GM12878 (cell line): ENCODE data around the gene SRCIN1. TPM values are rescaled to one million over a fixed set of nuclear protein-coding genes. Genes with fewer than 3 reads are reported as not detected.

Experiments used
- ATF7 ChIP-seq: fragments of 450-650 bp; IDR thresholded peaks from 2 replicates; pipeline ENCODE4 v1.6.1; 2016; ENCODE audit warnings: low read depth, mild to moderate bottlenecking
- CREM ChIP-seq: IDR thresholded peaks from 2 replicates; pipeline ENCODE4 v1.6.1; 2014; ENCODE audit warnings: antibody characterized with exemption, low read depth
- HDGF ChIP-seq: fragments of 450-650 bp; IDR thresholded peaks from 2 replicates; pipeline ENCODE4 v1.6.1; 2016; ENCODE audit warnings: antibody characterized with exemption
- IKZF1 ChIP-seq: fragments of 450-650 bp; conservative IDR thresholded peaks from 2 replicates; pipeline ENCODE4 v1.6.1; 2017; ENCODE audit warnings: antibody characterized with exemption, mild to moderate bottlenecking
- IKZF2 ChIP-seq, 2 experiments: fragments of 450-650 bp; IDR thresholded peaks; 2 replicates each; pipeline ENCODE4 v1.6.1; 2017; ENCODE audit warnings: mild to moderate bottlenecking in 2 of 2, moderate library complexity in 2 of 2
- MYB ChIP-seq: fragments of 150-350 bp; IDR thresholded peaks from 2 replicates; pipeline ENCODE4 v1.6.1; 2014; ENCODE audit warnings: mild to moderate bottlenecking, low read depth, low read length, borderline replicate concordance
- MYC ChIP-seq: IDR thresholded peaks from 2 replicates; pipeline ENCODE4 v1.6.1; 2011; ENCODE audit warnings: mild to moderate bottlenecking, low read length, moderate library complexity, inconsistent platforms; ENCODE audit not compliant: insufficient read depth, insufficient replicate concordance, insufficient read length, severe bottlenecking
- NFIC ChIP-seq: IDR thresholded peaks from 2 replicates; pipeline ENCODE4 v1.6.1; 2012; ENCODE audit warnings: low read depth, mild to moderate bottlenecking, inconsistent platforms, low read length, moderate library complexity
- NFYB ChIP-seq: IDR thresholded peaks from 2 replicates; pipeline ENCODE4 v1.6.1; 2011; ENCODE audit warnings: low read depth, mild to moderate bottlenecking, low read length, improper control_type of control experiment, moderate library complexity; ENCODE audit not compliant: insufficient read depth
- NR2F1 ChIP-seq: fragments of 450-650 bp; conservative IDR thresholded peaks from 2 replicates; pipeline ENCODE4 v1.6.1; 2017; ENCODE audit warnings: mild to moderate bottlenecking
- PAX8 ChIP-seq: fragments of 450-650 bp; IDR thresholded peaks from 2 replicates; pipeline ENCODE4 v1.6.1; 2017; ENCODE audit warnings: mild to moderate bottlenecking, moderate library complexity
- PKNOX1 ChIP-seq: fragments of 450-650 bp; IDR thresholded peaks from 2 replicates; pipeline ENCODE4 v1.6.1; 2016; ENCODE audit warnings: mild to moderate bottlenecking
- RELA ChIP-seq: fragments of 450-650 bp; IDR thresholded peaks from 2 replicates; pipeline ENCODE4 v1.8.0; 2014; ENCODE audit warnings: borderline replicate concordance; ENCODE audit not compliant: partially characterized antibody
- RUNX3 ChIP-seq: IDR thresholded peaks from 2 replicates; pipeline ENCODE4 v1.6.1; 2012; ENCODE audit warnings: low read length, inconsistent platforms
- SPI1 ChIP-seq: IDR thresholded peaks from 2 replicates; pipeline ENCODE4 v1.6.1; 2011; ENCODE audit warnings: low read depth, mild to moderate bottlenecking, low read length, moderate library complexity, borderline replicate concordance; ENCODE audit not compliant: insufficient read depth
- TARDBP ChIP-seq: IDR thresholded peaks from 2 replicates; pipeline ENCODE4 v1.6.1; 2016; ENCODE audit warnings: borderline replicate concordance
- TCF12 ChIP-seq: IDR thresholded peaks from 2 replicates; pipeline ENCODE4 v1.6.1; 2011; ENCODE audit warnings: low read depth, mild to moderate bottlenecking, low read length
- USF2 ChIP-seq: IDR thresholded peaks from 2 replicates; pipeline ENCODE4 v1.6.1; 2011; ENCODE audit warnings: low read depth, low read length, improper control_type of control experiment, borderline replicate concordance
- ZBED1 ChIP-seq: IDR thresholded peaks from 2 replicates; pipeline ENCODE4 v1.6.1; 2016; ENCODE audit warnings: borderline replicate concordance
- polyA plus RNA-seq, 11 experiments: library from polyadenylated mRNA; depleted of rRNA in 4 of 11; unstranded in 6 of 11; stranded (reverse) in 5 of 11; fragments of >200 nt; fragmentation: Nextera tagmentation in 4 of 11; fragmentation: Illumina TruSeq in 1 of 11; extraction: Ambion mirVana in 4 of 11; extraction: Trizol in 1 of 11; gene quantifications; 1 replicate in 1 of 11; 2 replicates in 10 of 11; pipeline versions ENCODE4 v1.2.1 to v1.2.3, GENCODE V29; 2011 to 2016; ENCODE audit warnings: inconsistent platforms in 2 of 11, missing spikeins in 2 of 11, low read depth in 1 of 11
- total RNA-seq, 4 experiments: library from RNA; depleted of rRNA in 3 of 4; stranded (reverse); fragments of >200 nt in 3 of 4; fragmentation: Illumina TruSeq in 1 of 4; extraction: Trizol in 1 of 4; gene quantifications; 2 replicates each; pipeline versions ENCODE4 v1.2.1 to v1.2.3, GENCODE V29; 2013 to 2021
- TF ChIP-seq, protein P1 (sequence below): fragments of 450-650 bp; IDR thresholded peaks from 2 replicates; pipeline ENCODE4 v1.6.1; 2014; ENCODE audit warnings: mild to moderate bottlenecking
- TF ChIP-seq, protein P2 (sequence below): fragments of 450-650 bp; IDR thresholded peaks from 2 replicates; pipeline ENCODE4 v1.6.1; 2017; ENCODE audit warnings: low read depth, mild to moderate bottlenecking, moderate library complexity
- TF ChIP-seq, protein P3 (sequence below): IDR thresholded peaks from 2 replicates; pipeline ENCODE4 v1.6.1; 2011; ENCODE audit warnings: mild to moderate bottlenecking, low read depth, low read length, moderate library complexity; ENCODE audit not compliant: insufficient replicate concordance
- TF ChIP-seq, protein P4 (sequence below): IDR thresholded peaks from 2 replicates; pipeline ENCODE4 v1.6.1; 2011; ENCODE audit warnings: borderline replicate concordance, low read depth, mild to moderate bottlenecking, moderate library complexity, mixed read lengths, low read length; ENCODE audit not compliant: insufficient read depth; ENCODE audit errors: extremely low read length

The SRCIN1 gene
- total and polyA plus RNA-seq, 10 of the 15 experiments (the other 5 are each of a cell fraction or from before 2014, with no cell fraction given), result under 0.01 to 0.74 (median 0.20) TPM; not detected in 3

DNA sequence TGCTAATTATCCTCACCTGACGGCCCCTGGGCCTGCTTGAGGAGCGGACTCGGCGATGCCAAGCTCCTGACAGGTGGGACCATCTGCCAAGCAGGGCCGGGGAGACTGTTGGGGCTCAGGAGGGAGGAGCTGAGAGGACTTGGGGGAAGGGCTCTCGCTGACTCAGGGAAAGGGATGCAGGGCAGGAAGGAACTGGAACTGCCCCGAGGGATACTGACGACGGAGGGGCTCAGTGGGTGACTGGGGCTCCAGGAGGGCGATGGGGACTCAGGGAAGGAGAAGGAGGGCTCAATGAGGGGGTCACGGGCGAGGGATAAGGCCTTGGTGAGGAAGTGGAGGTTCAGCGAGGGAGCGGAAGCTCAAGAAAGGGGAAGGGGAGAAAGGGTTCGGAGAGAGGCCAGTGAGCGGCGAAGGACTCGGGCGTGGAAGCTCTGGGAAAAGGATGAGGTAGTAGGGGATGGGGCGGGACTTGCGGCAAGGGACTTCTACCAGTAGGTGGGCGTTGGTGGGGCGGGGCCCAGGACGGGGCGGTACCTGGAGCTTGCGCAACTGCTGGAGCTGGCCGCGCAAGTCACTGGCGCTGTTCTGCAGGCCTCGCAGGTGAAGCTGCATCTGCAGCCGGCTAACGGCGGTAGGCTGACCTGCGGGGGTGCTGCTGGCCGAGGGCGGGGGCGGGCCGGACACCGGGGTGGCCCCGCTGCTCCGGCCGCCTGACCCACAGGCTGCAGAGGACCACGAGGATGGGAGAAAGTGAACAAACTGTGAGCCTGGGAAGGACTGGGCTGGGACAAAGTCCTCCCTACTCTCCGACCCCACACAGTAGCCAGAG, 46.5 kb downstream of the SRCIN1 start (continued):
- TF ChIP-seq, protein P1, sequence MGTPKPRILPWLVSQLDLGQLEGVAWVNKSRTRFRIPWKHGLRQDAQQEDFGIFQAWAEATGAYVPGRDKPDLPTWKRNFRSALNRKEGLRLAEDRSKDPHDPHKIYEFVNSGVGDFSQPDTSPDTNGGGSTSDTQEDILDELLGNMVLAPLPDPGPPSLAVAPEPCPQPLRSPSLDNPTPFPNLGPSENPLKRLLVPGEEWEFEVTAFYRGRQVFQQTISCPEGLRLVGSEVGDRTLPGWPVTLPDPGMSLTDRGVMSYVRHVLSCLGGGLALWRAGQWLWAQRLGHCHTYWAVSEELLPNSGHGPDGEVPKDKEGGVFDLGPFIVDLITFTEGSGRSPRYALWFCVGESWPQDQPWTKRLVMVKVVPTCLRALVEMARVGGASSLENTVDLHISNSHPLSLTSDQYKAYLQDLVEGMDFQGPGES, result no peak
- TF ChIP-seq SPI1 (peak; percentile 43; the same call in 1 of the 2 replicates), NFIC (no peak), TARDBP (no peak), USF2 (no peak), NR2F1 (peak; percentile 62), MYC (no peak), HDGF (peak; percentile 96), TCF12 (0 out of 2 replicates have a peak, but pooled peaks have one; percentile 34), CREM (no peak), PAX8 (no peak), MYB (no peak), RELA (no peak), IKZF2 (IDR thresholded peaks at IDR 0.05) (peak in 1 of 2 experiments; percentile 37; a peak in 1 of 4 replicates), PKNOX1 (peak; percentile 66), IKZF1 (peak; percentile 58; the same call in 1 of the 2 replicates), RUNX3 (no peak), NFYB (no peak), ZBED1 (no peak), ATF7 (no peak; the same call in 1 of the 2 replicates)
- TF ChIP-seq, protein P2, sequence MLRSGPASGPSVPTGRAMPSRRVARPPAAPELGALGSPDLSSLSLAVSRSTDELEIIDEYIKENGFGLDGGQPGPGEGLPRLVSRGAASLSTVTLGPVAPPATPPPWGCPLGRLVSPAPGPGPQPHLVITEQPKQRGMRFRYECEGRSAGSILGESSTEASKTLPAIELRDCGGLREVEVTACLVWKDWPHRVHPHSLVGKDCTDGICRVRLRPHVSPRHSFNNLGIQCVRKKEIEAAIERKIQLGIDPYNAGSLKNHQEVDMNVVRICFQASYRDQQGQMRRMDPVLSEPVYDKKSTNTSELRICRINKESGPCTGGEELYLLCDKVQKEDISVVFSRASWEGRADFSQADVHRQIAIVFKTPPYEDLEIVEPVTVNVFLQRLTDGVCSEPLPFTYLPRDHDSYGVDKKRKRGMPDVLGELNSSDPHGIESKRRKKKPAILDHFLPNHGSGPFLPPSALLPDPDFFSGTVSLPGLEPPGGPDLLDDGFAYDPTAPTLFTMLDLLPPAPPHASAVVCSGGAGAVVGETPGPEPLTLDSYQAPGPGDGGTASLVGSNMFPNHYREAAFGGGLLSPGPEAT, result 0 out of 2 replicates have a peak, but pooled peaks have one; percentile 38
- TF ChIP-seq, protein P3, sequence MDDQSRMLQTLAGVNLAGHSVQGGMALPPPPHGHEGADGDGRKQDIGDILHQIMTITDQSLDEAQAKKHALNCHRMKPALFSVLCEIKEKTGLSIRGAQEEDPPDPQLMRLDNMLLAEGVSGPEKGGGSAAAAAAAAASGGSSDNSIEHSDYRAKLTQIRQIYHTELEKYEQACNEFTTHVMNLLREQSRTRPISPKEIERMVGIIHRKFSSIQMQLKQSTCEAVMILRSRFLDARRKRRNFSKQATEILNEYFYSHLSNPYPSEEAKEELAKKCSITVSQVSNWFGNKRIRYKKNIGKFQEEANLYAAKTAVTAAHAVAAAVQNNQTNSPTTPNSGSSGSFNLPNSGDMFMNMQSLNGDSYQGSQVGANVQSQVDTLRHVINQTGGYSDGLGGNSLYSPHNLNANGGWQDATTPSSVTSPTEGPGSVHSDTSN, result no peak
- TF ChIP-seq, protein P4, sequence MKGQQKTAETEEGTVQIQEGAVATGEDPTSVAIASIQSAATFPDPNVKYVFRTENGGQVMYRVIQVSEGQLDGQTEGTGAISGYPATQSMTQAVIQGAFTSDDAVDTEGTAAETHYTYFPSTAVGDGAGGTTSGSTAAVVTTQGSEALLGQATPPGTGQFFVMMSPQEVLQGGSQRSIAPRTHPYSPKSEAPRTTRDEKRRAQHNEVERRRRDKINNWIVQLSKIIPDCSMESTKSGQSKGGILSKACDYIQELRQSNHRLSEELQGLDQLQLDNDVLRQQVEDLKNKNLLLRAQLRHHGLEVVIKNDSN, result no peak
